H1 (cell line): ENCODE results near the gene AP5Z1. TPM values are rescaled to one million over a fixed set of nuclear protein-coding genes. Genes with fewer than 3 reads are reported as not detected.

Experiments used
- polyA plus RNA-seq, 7 experiments: library from polyadenylated mRNA; depleted of rRNA in 3 of 7; stranded (reverse) in 5 of 7; unstranded in 2 of 7; fragments of >200 nt in 5 of 7; fragments of 200-250 nt in 2 of 7; gene quantifications; 1 replicate in 5 of 7; 2 replicates in 1 of 7; 4 replicates in 1 of 7; pipeline versions ENCODE4 v1.2.1 to v1.2.3, GENCODE V29; 2011 to 2013; ENCODE audit warnings: missing spikeins in 2 of 7, mixed read lengths in 2 of 7
- total RNA-seq: library from RNA; stranded (reverse); fragmentation: NEBNext Ultra II Directional; extraction: Animal tissue kit (Norgen Biotek cat#: 25700); gene quantifications from 2 replicates; pipeline ENCODE4 v1.2.1, GENCODE V29; 2021
- TF ChIP-seq, protein P1 (sequence below): IDR thresholded peaks from 2 replicates; pipeline ENCODE4 v1.6.1; 2011; ENCODE audit warnings: low read length, improper control_type of control experiment

Gene AP5Z1
- total and polyA plus RNA-seq, 2 of the 8 experiments (the other 6 are each of a cell fraction or from before 2014, with no cell fraction given): 24.0 to 24.7 TPM

DNA sequence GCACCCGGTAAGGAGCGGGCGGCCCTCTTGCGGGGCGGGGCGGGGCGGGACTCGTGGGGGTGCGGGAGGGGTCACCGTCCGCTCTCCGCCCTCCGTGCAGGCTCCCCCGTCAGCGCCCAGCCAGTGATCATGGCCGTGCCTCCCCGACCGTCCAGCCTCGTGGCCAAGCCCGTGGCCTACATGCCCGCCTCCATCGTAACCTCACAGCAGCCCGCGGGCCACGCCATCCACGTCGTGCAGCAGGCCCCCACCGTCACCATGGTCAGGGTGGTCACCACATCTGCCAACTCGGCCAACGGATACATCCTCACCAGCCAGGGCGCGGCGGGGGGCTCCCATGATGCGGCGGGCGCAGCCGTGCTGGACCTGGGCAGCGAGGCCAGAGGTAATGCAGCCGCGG is 16.2 kb upstream of the AP5Z1 start (continued):
- TF ChIP-seq, protein P1, sequence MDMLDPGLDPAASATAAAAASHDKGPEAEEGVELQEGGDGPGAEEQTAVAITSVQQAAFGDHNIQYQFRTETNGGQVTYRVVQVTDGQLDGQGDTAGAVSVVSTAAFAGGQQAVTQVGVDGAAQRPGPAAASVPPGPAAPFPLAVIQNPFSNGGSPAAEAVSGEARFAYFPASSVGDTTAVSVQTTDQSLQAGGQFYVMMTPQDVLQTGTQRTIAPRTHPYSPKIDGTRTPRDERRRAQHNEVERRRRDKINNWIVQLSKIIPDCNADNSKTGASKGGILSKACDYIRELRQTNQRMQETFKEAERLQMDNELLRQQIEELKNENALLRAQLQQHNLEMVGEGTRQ: no peak
